ENCODE data around the gene HOXB1.
"Not testable (repeated sequence)": the region's sequence is repeated elsewhere in the genome, so short reads cannot be mapped to it uniquely, and the experiment has no call there.

HOXB1 gene

GRCh38 chr17:48494335-48494734 is 36.5 kb downstream of the HOXB1 start:
- DNase-seq (ENCODE audit: low spot score), result peak; percentile 65

GRCh38 chr17:48492401-48493298 is 38.2 kb downstream of the HOXB1 start:
- peak; percentile 86 for DNase-seq (ENCODE audit: low spot score)

- no peak for DNase-seq (ENCODE audit: low spot score)
Measured at GRCh38 chr17:48491527-48492273, 39.1 kb downstream of the HOXB1 start.

DNA sequence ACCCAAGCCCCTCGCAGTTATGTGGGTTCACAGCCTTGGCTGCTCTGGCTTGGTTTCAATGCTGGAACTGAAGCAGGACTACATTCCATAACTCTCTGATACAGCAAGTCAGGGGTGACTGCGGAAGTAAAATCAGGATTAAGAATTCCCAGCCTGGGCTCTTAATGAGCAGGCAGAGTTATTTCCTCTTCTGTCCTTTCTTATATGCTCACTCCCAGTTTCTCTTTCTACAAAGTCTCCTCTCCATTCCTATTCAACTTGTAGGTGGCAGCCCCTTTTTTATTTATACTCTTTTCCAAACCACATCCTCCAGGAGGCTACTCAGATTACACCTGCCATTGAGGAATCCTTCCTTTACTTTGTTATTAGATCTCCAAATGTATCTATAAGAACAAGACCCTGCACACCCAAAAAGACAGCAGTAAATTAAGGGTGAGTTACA is 40.3 kb downstream of the HOXB1 start:
- no peak for DNase-seq (ENCODE audit: low spot score)

- no peak for DNase-seq (ENCODE audit: low spot score)
Measured at GRCh38 chr17:48489781-48490180, 41.0 kb downstream of the HOXB1 start.

DNA sequence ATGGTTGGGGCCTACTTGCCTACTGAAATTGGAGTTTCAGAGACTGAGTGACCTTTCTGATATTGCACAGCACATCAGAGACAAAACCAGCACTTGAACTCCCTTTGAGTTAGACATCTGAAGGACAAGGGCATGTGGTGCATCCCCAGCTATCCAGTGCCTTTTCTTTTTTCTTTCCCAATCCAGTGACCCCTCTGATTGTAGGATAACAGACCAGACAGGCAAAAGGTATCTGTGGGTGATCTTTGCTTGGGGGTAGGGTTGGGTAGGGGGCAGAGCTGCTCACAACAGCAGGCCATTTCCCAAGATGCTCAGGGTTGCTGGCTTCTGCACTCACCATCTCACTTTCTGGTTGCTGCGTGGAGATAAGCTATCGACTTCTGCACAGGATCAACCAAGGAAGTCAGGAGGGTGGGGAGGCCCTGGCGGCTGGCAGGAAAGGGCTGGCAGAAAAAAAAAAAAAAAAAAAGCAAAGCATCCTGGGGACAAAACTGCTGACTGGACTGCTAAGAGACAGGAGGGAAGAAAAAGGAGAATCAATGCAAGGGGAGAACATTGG is 42.2 kb downstream of the HOXB1 start:
- DNase-seq (ENCODE audit: low spot score), result no peak

- DNase-seq (ENCODE audit: low spot score), result no peak
Measured at GRCh38 chr17:48487221-48487620, 43.6 kb downstream of the HOXB1 start.

- peak; percentile 88 for DNase-seq (ENCODE audit: low spot score)
Measured at GRCh38 chr17:48486557-48486956, 44.3 kb downstream of the HOXB1 start.

- no peak for DNase-seq (ENCODE audit: low spot score)
Measured at GRCh38 chr17:48484850-48485249, 46.0 kb downstream of the HOXB1 start.

GRCh38 chr17:48484256-48484655 is 46.6 kb downstream of the HOXB1 start:
- no peak for DNase-seq (ENCODE audit: low spot score)

- peak; percentile 85 for DNase-seq (ENCODE audit: low spot score)
Measured at GRCh38 chr17:48483471-48484131, 47.2 kb downstream of the HOXB1 start.

- no peak for DNase-seq (ENCODE audit: low spot score)
Measured at GRCh38 chr17:48483004-48483403, 47.8 kb downstream of the HOXB1 start.

DNA sequence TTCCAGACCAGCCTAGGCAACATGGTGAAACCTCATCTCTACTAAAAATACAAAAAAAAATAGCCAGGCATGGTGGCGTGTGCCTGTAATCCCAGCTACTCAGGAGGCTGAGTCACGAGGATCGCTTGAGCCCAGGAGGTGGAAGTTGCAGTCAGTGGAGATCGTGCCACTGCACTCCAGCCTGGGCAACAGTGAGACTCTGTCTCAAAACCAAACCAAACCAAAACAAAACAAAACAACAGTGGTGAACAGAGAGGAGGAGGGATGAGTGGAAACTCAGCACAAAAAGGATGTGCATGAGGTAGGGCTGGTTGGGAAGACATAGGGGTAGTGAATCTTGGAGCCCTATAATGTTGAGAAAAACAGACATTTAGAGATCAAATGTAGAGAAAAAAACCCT is 48.5 kb downstream of the HOXB1 start:
- DNase-seq (ENCODE audit: low spot score), result not testable (repeated sequence)

- DNase-seq (ENCODE audit: low spot score), result no peak
Measured at GRCh38 chr17:48479014-48479402, 51.8 kb downstream of the HOXB1 start.

Measured in AG08396 (cell line).